ENCODE measurements around the gene PHOSPHO2.
"Not testable (repeated sequence)": the region's sequence is repeated elsewhere in the genome, so short reads cannot be mapped to it uniquely, and the experiment has no call there.

Gene PHOSPHO2

GRCh38 chr2:169683054-169683424 is 11.2 kb upstream of the PHOSPHO2 start:
- DNase-seq (ENCODE audit: low read depth) = no peak
- no peak for TF ChIP-seq CTCF (IDR thresholded peaks at IDR 0.05; ENCODE audit: low read depth, low read length, missing control alignments)
- no peak overlapping the region for H3K4me3 ChIP-seq (ENCODE audit: low read depth, low read length)

DNA sequence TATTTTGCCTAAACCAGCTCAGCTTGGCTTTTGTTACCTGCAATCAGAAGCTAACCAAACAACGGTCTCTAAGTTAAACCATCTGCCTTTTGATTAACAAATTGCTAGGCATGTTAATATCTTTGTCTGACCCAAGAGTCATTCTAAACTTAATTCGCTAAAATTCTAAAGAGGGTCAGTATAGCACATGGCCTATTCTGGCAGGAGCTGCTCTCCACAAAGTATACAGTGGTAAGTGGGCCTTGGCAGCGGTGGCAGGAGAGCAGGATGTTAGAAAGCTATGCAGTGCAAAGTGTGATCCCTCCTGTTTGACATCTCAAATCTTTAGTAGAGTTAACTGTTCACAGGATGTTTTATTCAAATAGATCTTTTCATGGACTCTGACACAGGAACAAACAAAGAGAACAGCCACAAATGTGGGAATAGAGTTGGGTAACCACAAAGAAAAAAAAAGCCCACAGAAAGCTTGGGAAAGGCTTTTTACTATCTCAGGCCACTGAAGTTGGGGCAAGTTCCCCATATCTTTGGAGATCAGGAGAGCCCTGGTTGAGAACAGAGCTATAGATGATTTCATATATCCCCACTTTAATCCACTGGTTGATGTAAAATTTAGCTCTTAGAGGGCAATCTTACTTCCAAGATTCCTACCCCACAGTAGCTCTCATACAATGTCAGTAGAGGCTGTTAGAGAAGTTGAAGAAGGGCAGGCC is 10.7 kb upstream of the PHOSPHO2 start:
- no peak for TF ChIP-seq CTCF (IDR thresholded peaks at IDR 0.05; ENCODE audit: low read depth, low read length, missing control alignments)
- no peak for DNase-seq (ENCODE audit: low read depth)
- H3K4me3 ChIP-seq (ENCODE audit: low read depth, low read length) = no peak overlapping the region

GRCh38 chr2:169684135-169684565 is 10.1 kb upstream of the PHOSPHO2 start:
- no peak for TF ChIP-seq CTCF (IDR thresholded peaks at IDR 0.05; ENCODE audit: low read depth, low read length, missing control alignments)
- no peak overlapping the region for H3K4me3 ChIP-seq (ENCODE audit: low read depth, low read length)
- no peak for DNase-seq (ENCODE audit: low read depth)

GRCh38 chr2:169684712-169685111 is 9.6 kb upstream of the PHOSPHO2 start:
- not testable (repeated sequence) for DNase-seq (ENCODE audit: low read depth); H3K4me3 ChIP-seq (ENCODE audit: low read depth, low read length)

GRCh38 chr2:169686825-169687224 is 7.4 kb upstream of the PHOSPHO2 start:
- not testable (repeated sequence) for H3K4me3 ChIP-seq (ENCODE audit: low read depth, low read length); DNase-seq (ENCODE audit: low read depth)

GRCh38 chr2:169687943-169688342 is 6.3 kb upstream of the PHOSPHO2 start:
- DNase-seq (ENCODE audit: low read depth); H3K4me3 ChIP-seq (ENCODE audit: low read depth, low read length): not testable (repeated sequence)

- DNase-seq (ENCODE audit: low read depth) = no peak
- H3K4me3 ChIP-seq (ENCODE audit: low read depth, low read length) = no peak overlapping the region
- TF ChIP-seq CTCF (IDR thresholded peaks at IDR 0.05; ENCODE audit: low read depth, low read length, missing control alignments) = no peak
Observed at GRCh38 chr2:169690958-169691357, 3.3 kb upstream of the PHOSPHO2 start.

DNA sequence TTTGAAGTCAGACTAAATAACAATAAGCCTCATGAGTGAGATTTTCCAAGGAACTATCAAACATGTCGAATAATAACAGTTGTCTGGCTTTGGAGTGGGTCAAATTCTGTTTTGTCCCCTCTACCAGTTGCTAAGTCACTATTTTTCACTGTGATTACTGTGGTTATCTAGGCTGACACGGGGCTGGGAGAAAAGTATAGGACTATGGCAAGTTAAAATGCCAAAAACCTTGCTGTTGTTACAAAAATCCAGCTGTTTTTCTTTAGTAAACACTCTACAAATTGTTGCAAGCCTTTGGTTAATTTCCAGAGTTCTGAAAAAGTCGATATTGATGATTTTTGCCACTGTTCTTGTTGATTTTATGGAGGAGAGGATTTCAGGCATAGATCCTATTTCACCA is 1.6 kb upstream of the PHOSPHO2 start:
- TF ChIP-seq CTCF (IDR thresholded peaks at IDR 0.05; ENCODE audit: low read depth, low read length, missing control alignments) = no peak
- no peak for DNase-seq (ENCODE audit: low read depth)
- no peak overlapping the region for H3K4me3 ChIP-seq (ENCODE audit: low read depth, low read length)

DNA sequence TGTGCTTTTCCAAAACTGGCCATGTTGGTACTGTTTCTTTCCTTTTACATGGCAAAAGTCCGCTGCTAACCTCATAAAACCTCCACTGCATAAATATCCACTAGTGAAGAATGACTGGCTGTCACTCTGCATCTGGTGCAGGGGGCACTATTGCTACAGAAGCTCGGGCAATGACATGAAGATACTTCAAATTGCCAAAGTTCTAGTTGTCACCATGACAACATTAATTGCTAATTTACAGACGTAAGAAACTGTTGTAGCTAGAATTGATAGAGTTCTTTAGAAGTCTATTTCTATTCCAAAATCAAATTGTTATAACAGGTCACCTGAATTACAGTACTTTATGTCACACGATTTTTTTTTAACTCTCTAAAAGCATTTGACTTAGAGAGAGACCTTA is 909 bp upstream of the PHOSPHO2 start:
- H3K4me3 ChIP-seq (ENCODE audit: low read depth, low read length) = no peak overlapping the region
- TF ChIP-seq CTCF (IDR thresholded peaks at IDR 0.05; ENCODE audit: low read depth, low read length, missing control alignments) = no peak
- no peak for DNase-seq (ENCODE audit: low read depth)

Data from GM12864 (cell line).